Esophagus muscularis mucosa (tissue), 3 donors: ENCODE data around the gene TTC31.

Experiments
- POLR2A ChIP-seq: fragments of 450-650 bp; IDR thresholded peaks from one replicate; pipeline ENCODE4 v1.6.1; 2017; ENCODE audit warnings: antibody characterized with exemption, moderate library complexity, mild to moderate bottlenecking, low read depth
- POLR2AphosphoS5 ChIP-seq, 2 donors: sonication (generic); formaldehyde crosslinking; IDR thresholded peaks; one replicate each; pipeline ENCODE4 v1.6.1; 2017; ENCODE audit warnings: antibody characterized with exemption in 2 of 2
- TF ChIP-seq, protein P1 (sequence below), 3 experiments: fragments of 200-600 bp in 2 of 3; fragments of 450-650 bp in 1 of 3; sonication (generic) in 2 of 3; IDR thresholded peaks; one replicate each; pipeline ENCODE4 v1.5.1; 2017 to 2019; ENCODE audit warnings: antibody characterized with exemption in 3 of 3, mild to moderate bottlenecking in 2 of 3, moderate library complexity in 1 of 3

DNA sequence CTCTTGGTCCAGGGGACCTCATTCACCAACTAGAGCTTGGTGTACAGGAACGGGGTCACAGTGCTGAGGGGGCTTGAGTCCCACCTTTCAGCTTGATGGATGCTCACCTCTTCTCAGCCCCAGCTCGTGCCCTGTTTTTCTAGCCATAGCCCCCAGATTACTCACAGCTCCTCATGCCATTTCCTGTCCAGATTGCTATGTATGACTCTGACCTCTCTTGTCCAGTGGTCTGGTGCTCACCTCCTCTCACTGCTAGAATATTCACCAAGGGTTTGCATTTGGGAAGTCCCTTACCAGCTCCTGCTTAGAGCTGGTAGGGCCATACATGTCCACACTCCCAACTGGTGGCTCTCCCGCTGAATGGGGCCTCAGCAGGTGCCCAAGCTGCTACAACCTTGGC, 10.7 kb downstream of the TTC31 start:
- TF ChIP-seq POLR2A (no peak), POLR2AphosphoS5 (IDR thresholded peaks at IDR 0.05) (no peak)
- TF ChIP-seq, protein P1, sequence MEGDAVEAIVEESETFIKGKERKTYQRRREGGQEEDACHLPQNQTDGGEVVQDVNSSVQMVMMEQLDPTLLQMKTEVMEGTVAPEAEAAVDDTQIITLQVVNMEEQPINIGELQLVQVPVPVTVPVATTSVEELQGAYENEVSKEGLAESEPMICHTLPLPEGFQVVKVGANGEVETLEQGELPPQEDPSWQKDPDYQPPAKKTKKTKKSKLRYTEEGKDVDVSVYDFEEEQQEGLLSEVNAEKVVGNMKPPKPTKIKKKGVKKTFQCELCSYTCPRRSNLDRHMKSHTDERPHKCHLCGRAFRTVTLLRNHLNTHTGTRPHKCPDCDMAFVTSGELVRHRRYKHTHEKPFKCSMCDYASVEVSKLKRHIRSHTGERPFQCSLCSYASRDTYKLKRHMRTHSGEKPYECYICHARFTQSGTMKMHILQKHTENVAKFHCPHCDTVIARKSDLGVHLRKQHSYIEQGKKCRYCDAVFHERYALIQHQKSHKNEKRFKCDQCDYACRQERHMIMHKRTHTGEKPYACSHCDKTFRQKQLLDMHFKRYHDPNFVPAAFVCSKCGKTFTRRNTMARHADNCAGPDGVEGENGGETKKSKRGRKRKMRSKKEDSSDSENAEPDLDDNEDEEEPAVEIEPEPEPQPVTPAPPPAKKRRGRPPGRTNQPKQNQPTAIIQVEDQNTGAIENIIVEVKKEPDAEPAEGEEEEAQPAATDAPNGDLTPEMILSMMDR (IDR thresholded peaks at IDR 0.05): no peak
